HepG2 (cell line): Measurements from ENCODE around the gene CPPED1. TPM values are rescaled to one million over a fixed set of nuclear protein-coding genes. Genes with fewer than 3 reads are reported as not detected.
A peak's percentile ranks its signal among the peaks of the same experiment; 100 is the strongest.

Experiments used
- BCL6 ChIP-seq: IDR thresholded peaks from 2 replicates; pipeline ENCODE4 v1.6.1; 2016; ENCODE audit warnings: missing genetic modification reagents, missing compliant biosample characterization
- ELF4 ChIP-seq: sonication (generic); formaldehyde crosslinking; IDR thresholded peaks from 2 replicates; pipeline ENCODE4 v1.5.0; 2020; ENCODE audit warnings: missing genetic modification reagents, mild to moderate bottlenecking, moderate library complexity, borderline replicate concordance
- GABPA ChIP-seq, 2 experiments: IDR thresholded peaks; 2 replicates each; pipeline ENCODE4 v1.6.1; 2011 to 2016; ENCODE audit warnings: low read depth in 2 of 2, low read length in 1 of 2, missing biosample characterization in 1 of 2, missing genetic modification characterization in 1 of 2
- GATAD2A ChIP-seq: IDR thresholded peaks from 2 replicates; pipeline ENCODE4 v1.6.1; 2016
- GLI4 ChIP-seq: sonication (generic); formaldehyde crosslinking; IDR thresholded peaks from 2 replicates; pipeline ENCODE4 v1.5.1; 2020; ENCODE audit warnings: missing genetic modification reagents, mild to moderate bottlenecking, moderate library complexity, borderline replicate concordance
- JUN ChIP-seq: sonication (generic); formaldehyde crosslinking; IDR thresholded peaks from 2 replicates; pipeline ENCODE4 v1.4.0; 2020; ENCODE audit warnings: mild to moderate bottlenecking, missing genetic modification reagents
- MED8 ChIP-seq: sonication (generic); formaldehyde crosslinking; IDR thresholded peaks from 2 replicates; pipeline ENCODE4 v1.8.1; 2023; ENCODE audit warnings: mild to moderate bottlenecking, missing genetic modification reagents; ENCODE audit not compliant: insufficient replicate concordance
- MEIS1 ChIP-seq: sonication (generic); formaldehyde crosslinking; IDR thresholded peaks from 2 replicates; pipeline ENCODE4 v1.9.0; 2021; ENCODE audit warnings: mild to moderate bottlenecking, missing genetic modification reagents, moderate library complexity, borderline replicate concordance
- REL ChIP-seq: sonication (generic); formaldehyde crosslinking; conservative IDR thresholded peaks from 2 replicates; pipeline ENCODE4 v1.8.0; 2022; ENCODE audit warnings: mild to moderate bottlenecking, missing genetic modification reagents, moderate library complexity
- TBL1XR1 ChIP-seq: fragments of 150-350 bp; IDR thresholded peaks from 2 replicates; pipeline ENCODE4 v1.6.1; 2014; ENCODE audit warnings: borderline replicate concordance, low read length; ENCODE audit not compliant: partially characterized antibody
- TCF7 ChIP-seq: sonication (generic); IDR thresholded peaks from 2 replicates; pipeline ENCODE4 v1.6.1; 2016; ENCODE audit warnings: antibody characterized with exemption, low read depth
- TCF7L2 ChIP-seq: IDR thresholded peaks from 2 replicates; pipeline ENCODE4 v1.6.1; 2011; ENCODE audit warnings: mild to moderate bottlenecking, low read depth, low read length, moderate library complexity
- ZIK1 ChIP-seq: sonication (generic); formaldehyde crosslinking; IDR thresholded peaks from 2 replicates; pipeline ENCODE4 v1.5.0; 2020; ENCODE audit warnings: mild to moderate bottlenecking, low read depth, missing genetic modification reagents, borderline replicate concordance
- ZNF207 ChIP-seq: fragments of 450-650 bp; IDR thresholded peaks from 2 replicates; pipeline ENCODE4 v1.6.1; 2016; ENCODE audit warnings: antibody characterized with exemption, borderline replicate concordance
- ZNF30 ChIP-seq: sonication (generic); formaldehyde crosslinking; IDR thresholded peaks from 2 replicates; pipeline ENCODE4 v1.5.0; 2020; ENCODE audit warnings: mild to moderate bottlenecking, missing genetic modification reagents
- ZNF709 ChIP-seq: sonication (generic); formaldehyde crosslinking; IDR thresholded peaks from 2 replicates; pipeline ENCODE4 v1.5.0; 2020; ENCODE audit warnings: mild to moderate bottlenecking, missing genetic modification reagents
- ZNF720 ChIP-seq: sonication (generic); formaldehyde crosslinking; IDR thresholded peaks from 2 replicates; pipeline ENCODE4 v1.4.0; 2020; ENCODE audit warnings: missing genetic modification reagents
- ZNF761 ChIP-seq: sonication (generic); formaldehyde crosslinking; conservative IDR thresholded peaks from 2 replicates; pipeline ENCODE4 v1.4.0; 2020; ENCODE audit warnings: mild to moderate bottlenecking, missing genetic modification reagents
- polyA plus RNA-seq, 8 experiments: library from polyadenylated mRNA; depleted of rRNA in 3 of 8; stranded (reverse) in 7 of 8; unstranded in 1 of 8; fragments of >200 nt; fragmentation: Illumina TruSeq in 4 of 8; extraction: Trizol in 4 of 8; gene quantifications; 2 replicates each; pipeline versions ENCODE4 v1.2.1 to v1.2.3, GENCODE V29; 2011 to 2016; ENCODE audit warnings: low read depth in 4 of 8, missing spikeins in 1 of 8, mixed read lengths in 1 of 8; ENCODE audit not compliant: insufficient read depth in 1 of 8
- total RNA-seq, 5 experiments: library from RNA; depleted of rRNA; stranded (reverse); fragments of >200 nt; fragmentation: Illumina TruSeq; extraction: Trizol; gene quantifications; 2 replicates each; pipeline ENCODE4 v1.2.3, GENCODE V29; 2016; ENCODE audit warnings: low read depth in 1 of 5
- TF ChIP-seq, protein P1 (sequence below): sonication (generic); formaldehyde crosslinking; IDR thresholded peaks from 2 replicates; pipeline ENCODE4 v1.8.0; 2022; ENCODE audit warnings: mild to moderate bottlenecking, missing genetic modification reagents; ENCODE audit not compliant: insufficient replicate concordance
- TF ChIP-seq, protein P2 (sequence below): IDR thresholded peaks from 2 replicates; pipeline ENCODE4 v1.6.1; 2016; ENCODE audit warnings: mild to moderate bottlenecking, missing biosample characterization, missing genetic modification reagents
- TF ChIP-seq, protein P3 (sequence below): sonication (generic); formaldehyde crosslinking; IDR thresholded peaks from 2 replicates; pipeline ENCODE4 v1.9.0; 2022; ENCODE audit warnings: missing genetic modification reagents, mild to moderate bottlenecking, borderline replicate concordance
- TF ChIP-seq, protein P4 (sequence below): sonication (generic); formaldehyde crosslinking; IDR thresholded peaks from 2 replicates; pipeline ENCODE4 v1.5.0; 2020; ENCODE audit warnings: mild to moderate bottlenecking, missing genetic modification reagents, borderline replicate concordance

Gene CPPED1
- total and polyA plus RNA-seq, 2 of the 13 experiments (the other 11 are each of a cell fraction or from before 2014, with no cell fraction given), result 66.6 to 71.3 TPM

DNA sequence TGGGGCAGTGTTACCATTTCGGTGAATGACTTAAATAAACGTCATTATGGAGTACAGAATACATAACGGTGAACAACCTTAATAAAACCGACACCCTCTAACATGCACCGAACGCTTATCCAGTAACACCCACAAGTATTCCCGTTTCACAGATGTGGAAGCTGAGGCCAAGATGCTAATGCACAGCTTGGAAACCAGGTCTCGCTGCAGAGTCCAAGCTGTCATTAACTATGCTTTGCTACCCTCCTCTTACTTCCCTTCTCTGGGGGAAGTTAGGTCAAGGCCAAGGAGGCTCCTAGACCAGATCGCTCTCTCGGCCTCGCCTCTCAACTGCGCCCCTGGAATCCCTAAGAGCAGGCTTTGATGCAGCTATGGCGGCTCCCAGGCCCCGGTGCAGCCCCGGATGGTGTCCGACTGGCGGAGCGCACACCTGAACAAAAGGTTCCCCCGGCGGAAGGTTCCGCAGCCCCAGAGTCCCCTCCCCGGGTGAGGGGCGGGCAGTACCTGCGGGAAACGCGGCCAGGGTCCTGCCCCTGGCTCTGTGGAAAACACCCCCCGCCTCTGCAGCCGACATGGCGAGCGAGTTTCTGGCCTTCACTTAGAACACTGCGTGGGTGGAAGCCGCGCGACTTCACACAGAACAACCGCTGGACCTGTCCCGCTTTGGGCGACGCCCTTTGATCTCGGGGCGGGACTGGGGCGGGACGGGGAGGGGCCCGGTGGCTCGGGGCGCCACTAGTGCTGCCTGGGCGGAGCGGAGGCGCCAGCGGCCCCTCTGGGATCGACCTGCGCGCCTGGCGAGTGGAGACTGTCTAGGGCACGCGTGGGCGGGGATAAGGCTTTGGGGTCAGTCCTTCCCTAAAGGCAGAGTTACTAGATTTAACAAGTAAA is at the start of gene CPPED1 (continued):
- TF ChIP-seq TCF7, result peak; percentile 81
- TF ChIP-seq REL (CRISPR knock-in tag), result peak; percentile 66; the same call in 1 of the 2 replicates
- TF ChIP-seq, protein P1, sequence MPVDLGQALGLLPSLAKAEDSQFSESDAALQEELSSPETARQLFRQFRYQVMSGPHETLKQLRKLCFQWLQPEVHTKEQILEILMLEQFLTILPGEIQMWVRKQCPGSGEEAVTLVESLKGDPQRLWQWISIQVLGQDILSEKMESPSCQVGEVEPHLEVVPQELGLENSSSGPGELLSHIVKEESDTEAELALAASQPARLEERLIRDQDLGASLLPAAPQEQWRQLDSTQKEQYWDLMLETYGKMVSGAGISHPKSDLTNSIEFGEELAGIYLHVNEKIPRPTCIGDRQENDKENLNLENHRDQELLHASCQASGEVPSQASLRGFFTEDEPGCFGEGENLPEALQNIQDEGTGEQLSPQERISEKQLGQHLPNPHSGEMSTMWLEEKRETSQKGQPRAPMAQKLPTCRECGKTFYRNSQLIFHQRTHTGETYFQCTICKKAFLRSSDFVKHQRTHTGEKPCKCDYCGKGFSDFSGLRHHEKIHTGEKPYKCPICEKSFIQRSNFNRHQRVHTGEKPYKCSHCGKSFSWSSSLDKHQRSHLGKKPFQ (CRISPR knock-in tag), result peak; percentile 98
- TF ChIP-seq ZIK1 (CRISPR knock-in tag), result peak; percentile 98
- TF ChIP-seq JUN (CRISPR knock-in tag), result peak; percentile 67; the same call in 1 of the 2 replicates
- TF ChIP-seq ZNF207, result no peak
- peak; percentile 41 for TF ChIP-seq ZNF709
- TF ChIP-seq, protein P2, sequence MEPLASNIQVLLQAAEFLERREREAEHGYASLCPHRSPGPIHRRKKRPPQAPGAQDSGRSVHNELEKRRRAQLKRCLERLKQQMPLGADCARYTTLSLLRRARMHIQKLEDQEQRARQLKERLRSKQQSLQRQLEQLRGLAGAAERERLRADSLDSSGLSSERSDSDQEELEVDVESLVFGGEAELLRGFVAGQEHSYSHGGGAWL (CRISPR knock-in tag), result peak; percentile 96
- peak; percentile 90; the same call in 1 of the 2 replicates for TF ChIP-seq ELF4 (CRISPR knock-in tag)
- no peak for TF ChIP-seq ZNF30 (CRISPR knock-in tag)
- TF ChIP-seq GATAD2A (CRISPR knock-in tag), result peak; percentile 95
- TF ChIP-seq, protein P3, sequence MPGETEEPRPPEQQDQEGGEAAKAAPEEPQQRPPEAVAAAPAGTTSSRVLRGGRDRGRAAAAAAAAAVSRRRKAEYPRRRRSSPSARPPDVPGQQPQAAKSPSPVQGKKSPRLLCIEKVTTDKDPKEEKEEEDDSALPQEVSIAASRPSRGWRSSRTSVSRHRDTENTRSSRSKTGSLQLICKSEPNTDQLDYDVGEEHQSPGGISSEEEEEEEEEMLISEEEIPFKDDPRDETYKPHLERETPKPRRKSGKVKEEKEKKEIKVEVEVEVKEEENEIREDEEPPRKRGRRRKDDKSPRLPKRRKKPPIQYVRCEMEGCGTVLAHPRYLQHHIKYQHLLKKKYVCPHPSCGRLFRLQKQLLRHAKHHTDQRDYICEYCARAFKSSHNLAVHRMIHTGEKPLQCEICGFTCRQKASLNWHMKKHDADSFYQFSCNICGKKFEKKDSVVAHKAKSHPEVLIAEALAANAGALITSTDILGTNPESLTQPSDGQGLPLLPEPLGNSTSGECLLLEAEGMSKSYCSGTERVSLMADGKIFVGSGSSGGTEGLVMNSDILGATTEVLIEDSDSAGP, result peak; percentile 98
- TF ChIP-seq ZNF720 (CRISPR knock-in tag), result peak; percentile 94
- TF ChIP-seq GABPA (IDR thresholded peaks at IDR 0.05; ENCODE audit: low read depth, low read length), result peak; percentile 73
- peak; percentile 92 for TF ChIP-seq GABPA (CRISPR knock-in tag; IDR thresholded peaks at IDR 0.05; ENCODE audit: low read depth)
- peak; percentile 89 for TF ChIP-seq TBL1XR1
- TF ChIP-seq, protein P4, sequence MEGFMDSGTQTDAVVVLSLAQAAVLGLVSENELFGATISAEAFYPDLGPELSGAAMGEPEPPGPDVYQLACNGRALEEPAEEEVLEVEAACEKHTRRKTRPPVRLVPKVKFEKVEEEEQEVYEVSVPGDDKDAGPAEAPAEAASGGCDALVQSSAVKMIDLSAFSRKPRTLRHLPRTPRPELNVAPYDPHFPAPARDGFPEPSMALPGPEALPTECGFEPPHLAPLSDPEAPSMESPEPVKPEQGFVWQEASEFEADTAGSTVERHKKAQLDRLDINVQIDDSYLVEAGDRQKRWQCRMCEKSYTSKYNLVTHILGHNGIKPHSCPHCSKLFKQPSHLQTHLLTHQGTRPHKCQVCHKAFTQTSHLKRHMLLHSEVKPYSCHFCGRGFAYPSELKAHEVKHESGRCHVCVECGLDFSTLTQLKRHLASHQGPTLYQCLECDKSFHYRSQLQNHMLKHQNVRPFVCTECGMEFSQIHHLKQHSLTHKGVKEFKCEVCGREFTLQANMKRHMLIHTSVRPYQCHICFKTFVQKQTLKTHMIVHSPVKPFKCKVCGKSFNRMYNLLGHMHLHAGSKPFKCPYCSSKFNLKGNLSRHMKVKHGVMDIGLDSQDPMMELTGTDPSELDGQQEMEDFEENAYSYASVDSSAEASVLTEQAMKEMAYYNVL (CRISPR knock-in tag), result peak; percentile 96
- TF ChIP-seq GLI4 (CRISPR knock-in tag), result peak; percentile 65; the same call in 1 of the 2 replicates
- TF ChIP-seq ZNF761 (CRISPR knock-in tag), result peak; percentile 98
- no peak for TF ChIP-seq TCF7L2
- TF ChIP-seq BCL6, result peak; percentile 77
- peak; percentile 96 for TF ChIP-seq MEIS1 (CRISPR knock-in tag)
- TF ChIP-seq MED8, result peak; percentile 91
